Measurements from ENCODE around the gene TP73.
"Not testable (repeated sequence)": the region's sequence is repeated elsewhere in the genome, so short reads cannot be mapped to it uniquely, and the experiment has no call there.

The TP73 gene

DNA sequence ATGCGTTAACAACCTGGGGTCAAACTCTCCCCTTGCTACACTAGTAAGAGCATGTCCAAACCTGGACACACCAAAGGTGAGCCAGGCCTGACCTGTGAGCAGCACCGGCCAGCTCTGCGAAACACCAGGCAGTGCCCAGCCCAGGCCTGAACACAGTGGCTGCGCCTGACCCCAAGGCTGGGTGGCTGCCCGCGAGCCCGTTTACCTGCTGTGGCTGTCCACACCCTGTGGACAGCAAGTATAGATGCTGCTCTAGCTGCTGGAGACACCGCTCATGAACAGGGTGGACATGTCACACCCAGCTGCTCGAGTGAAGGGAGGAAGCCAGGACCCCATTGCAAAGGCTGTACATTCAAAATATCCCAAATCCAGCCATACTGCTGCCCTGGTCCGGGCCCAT is 92.3 kb downstream of the TP73 start:
- DNase-seq (ENCODE audit: low read depth), result no peak

DNA sequence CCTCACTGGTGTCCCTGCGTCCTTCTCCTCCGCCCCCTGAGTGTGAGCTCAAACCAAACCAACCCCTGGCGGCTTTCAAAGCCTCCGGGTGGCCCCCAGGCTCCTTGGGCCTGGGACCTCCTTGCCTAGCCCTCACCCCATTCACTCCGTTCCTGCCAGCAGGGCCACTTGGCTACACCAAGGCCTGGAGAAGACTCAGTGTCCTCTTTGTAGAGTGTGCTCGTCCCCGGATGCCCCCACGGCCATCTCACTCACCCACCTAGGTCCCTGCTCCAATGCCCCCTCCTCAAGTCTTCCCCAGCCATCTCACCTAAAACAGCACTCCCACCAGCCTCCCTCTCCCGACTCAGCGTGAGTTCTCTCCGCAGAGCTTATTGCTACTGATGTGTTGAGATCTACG is 92.8 kb downstream of the TP73 start:
- no peak for DNase-seq (ENCODE audit: low read depth)

DNA sequence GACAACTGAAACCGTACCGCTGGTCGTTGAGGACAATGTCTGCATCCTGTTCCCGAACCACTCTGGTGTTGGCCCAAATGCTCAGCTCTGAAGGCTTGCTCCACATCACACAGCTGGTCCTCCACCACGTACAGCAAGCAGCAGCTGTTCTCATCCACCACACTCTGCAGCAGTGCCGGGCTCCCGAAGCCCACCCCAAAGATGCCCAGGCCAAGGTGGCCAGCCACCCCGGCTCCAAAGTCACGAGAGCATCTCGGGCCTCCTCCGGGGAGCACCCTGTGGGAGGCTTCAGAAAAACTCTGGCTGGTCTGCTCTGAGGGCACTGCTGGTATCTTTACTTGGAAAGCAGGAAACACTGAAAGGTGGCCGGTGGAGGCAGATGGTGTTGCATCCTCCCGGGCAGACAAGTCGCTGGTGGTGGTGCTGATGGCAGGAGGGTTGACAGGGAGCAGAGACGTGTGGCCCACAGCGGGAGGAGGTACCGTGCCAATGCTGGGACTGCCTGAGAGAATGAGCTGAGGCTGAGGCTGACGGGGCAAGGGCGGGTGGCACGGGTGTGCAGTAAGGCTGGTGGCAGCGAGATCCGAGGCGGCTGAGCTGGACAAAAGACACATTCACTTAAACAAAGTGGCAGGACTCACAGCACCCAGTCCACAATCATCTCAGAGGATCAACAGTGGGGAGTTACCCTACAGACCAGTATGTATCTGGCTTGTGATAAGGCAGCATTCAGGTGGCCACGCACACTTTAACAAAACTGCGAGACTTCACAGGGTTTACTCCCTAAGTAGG is 93.5 kb downstream of the TP73 start:
- DNase-seq (ENCODE audit: low read depth), result no peak

DNA sequence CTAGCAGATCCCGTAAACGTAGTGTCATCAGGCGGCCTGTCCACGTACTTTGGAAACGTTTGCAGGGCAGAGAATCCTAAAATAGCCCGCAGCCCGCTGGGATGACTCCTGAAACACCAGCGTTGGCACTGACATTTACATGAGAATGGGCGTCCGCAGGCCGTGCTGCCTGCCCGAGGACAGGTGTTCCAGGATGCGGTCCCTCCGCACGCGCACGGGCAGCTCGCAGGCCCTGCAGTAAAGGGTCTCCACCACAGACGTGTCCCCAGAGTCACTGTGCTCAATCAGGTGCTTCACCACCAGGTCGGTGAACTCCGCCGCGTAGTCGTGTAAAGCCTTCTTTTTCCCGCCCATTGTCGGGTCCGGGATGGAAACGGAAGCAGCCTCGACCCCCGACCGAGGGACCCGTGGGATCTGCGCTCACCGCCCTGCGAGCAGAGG is 94.1 kb downstream of the TP73 start:
- no peak for DNase-seq (ENCODE audit: low read depth)

DNA sequence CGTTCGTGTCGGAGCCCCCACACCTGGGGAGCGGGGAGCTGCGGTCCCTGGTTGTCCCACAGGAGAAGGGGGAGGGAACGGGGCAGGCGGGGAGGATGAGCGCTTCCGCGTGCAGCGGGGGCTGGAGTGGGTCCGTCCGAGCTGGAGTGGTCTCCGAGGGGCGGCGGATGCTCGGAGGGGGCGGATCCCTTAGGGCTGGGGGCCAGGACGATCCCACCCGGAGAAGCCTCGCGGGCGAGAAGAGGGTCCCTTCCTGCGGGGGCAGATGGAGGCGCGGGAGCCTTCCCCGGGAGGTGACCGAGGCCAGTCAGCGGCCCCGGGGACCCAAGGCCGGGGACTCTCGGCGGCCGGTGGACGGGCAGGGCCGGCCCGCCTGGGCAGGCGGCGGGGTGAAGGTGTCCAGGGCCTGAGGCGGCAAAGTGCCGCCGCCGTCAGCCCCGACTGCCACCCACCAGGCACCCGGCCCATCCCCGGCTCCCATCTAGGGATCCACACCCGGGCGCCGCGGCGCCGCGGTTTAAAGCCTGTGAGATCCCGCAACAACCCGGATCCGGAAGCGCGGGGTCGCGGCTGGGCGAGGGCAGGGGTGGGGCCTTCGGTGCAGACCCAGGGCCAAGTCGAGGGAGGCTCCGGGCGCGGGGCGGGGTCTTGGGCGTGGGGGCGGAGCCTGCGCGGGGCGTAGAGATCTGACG is 94.7 kb downstream of the TP73 start:
- no peak for DNase-seq (ENCODE audit: low read depth)

DNA sequence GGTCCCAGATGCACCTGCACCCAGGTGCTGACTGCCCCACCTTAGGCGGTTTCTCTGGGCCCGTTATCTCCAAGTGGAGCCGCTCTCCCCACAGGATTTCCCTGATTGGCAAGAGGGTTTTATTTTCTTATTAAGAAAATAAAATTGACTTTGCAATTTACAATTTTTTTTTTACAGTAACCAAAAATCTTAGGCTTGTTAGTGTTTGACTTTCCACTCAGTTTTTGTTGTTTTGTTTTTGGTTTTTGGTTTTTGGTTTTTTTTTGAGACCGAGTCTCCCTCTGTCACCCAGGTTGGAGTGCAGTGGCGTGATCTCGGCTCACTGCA is 95.2 kb downstream of the TP73 start:
- no peak for DNase-seq (ENCODE audit: low read depth)

DNA sequence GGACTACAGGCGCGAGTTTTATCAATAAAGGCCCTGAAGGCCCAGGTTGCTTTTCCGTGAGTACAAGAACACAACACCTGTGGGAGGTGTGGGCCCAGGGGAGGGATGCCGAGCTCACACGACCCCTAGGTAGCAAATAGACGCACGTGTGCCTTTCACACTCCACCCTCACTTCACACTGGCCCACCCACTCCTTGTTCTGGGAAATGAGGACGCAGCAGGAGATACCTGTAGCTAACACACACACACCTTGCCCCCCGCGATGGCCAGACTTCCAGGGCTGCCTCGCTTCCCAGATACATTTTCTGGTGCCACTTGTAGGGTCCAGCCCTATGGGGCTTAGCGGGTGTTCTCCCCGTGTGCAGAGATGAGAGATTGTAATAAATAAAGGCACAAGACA is 95.6 kb downstream of the TP73 start:
- DNase-seq (ENCODE audit: low read depth), result no peak

DNA sequence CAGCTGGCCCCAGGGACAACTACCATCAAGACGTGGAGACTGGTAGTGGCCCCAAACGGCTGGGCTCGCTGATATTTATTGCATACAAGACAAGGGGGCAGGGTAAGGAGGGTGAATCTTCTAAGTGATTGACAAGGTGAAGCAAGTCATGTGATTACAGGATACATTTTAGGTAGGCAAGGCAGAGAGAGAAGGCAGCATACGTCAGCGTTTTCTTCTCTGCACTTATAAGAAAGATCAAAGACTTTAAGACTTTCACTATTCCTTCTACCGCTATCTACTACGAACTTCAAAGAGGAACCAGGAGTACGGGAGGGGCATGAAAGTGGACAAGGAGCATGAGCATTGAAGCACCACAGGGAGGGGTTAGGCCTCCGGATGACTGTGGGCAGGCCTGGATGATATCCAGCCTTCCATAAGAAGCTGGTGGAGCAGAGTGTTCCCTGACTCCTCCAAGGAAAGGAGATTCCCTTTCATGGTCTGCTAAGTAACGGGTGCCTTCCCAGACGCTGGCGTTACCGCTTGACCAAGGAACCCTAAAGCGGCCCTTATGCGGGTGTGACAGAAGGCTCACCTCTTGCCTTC is 96.1 kb downstream of the TP73 start:
- DNase-seq (ENCODE audit: low read depth), result not testable (repeated sequence)

DNA sequence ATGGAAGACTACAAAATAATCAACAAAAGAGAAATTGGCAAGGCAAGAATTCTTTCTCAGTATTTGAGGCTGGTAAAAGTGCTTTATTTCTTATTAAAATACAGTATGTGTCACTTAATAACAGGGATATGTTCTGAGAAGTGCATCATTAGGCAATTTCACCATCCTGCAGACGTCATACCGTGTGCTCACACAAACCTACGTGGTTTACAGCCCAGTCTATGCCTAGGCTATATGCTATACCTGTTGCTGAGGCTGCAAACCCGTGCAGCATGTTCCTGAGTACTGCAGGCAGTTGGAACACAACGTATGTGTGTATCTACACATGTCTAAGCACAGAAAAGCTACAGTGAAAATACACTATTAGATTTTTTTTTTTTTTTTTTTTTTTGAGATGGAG is 97.2 kb downstream of the TP73 start:
- no peak for DNase-seq (ENCODE audit: low read depth)

DNA sequence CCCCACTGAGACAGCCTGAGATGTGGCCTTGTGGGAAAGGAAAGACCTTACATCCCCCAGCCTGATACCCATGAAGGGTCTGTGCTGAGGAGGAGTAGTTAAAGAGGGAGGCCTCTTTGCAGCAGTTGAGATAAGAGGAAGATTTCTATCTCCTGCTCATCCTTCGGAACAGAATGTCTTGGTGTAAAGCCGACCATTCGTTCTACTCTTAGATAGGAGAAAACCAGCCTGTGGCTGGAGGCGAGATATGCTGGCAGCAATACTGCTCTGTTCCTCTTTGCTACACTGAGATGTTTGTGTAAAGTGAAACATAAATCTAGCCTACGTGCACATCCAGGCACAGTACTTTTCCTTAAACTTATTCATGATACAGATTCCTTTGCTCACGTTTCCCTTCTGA is 98.4 kb downstream of the TP73 start:
- no peak for DNase-seq (ENCODE audit: low read depth)

DNA sequence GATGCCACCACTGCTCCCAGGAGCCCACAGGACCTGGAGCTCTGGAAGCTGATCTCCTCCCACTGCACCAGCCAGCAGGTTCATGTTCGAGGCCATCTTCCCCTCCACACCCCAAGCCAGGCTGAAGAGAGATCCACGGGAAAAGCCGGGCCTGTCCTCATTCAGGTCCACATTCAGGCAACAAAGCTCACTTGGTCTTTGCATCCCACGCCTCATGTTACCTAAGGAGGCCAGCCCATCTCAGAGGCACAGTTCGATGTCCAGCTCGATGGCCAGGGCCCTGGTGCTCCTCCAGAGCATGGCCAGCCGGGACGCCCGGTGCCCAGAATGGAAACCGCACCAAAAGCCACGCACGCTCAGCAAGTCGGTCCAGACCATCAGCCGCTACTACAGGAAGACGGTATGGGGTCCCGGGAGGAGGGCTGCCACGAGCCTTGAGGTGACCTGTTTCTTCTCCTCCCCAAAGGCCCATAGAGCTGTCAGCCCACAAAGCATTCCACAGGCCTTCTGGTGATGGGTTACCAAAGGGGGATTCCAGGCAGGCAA is 100.2 kb downstream of the TP73 start, which contains the start of gene CCDC27:
TSS of gene CCDC27 (plus strand) at position 51 of the 546 bp plus-strand sequence. CDS start at position 83, 32 bp downstream.
- no peak for DNase-seq (ENCODE audit: low read depth)

DNA sequence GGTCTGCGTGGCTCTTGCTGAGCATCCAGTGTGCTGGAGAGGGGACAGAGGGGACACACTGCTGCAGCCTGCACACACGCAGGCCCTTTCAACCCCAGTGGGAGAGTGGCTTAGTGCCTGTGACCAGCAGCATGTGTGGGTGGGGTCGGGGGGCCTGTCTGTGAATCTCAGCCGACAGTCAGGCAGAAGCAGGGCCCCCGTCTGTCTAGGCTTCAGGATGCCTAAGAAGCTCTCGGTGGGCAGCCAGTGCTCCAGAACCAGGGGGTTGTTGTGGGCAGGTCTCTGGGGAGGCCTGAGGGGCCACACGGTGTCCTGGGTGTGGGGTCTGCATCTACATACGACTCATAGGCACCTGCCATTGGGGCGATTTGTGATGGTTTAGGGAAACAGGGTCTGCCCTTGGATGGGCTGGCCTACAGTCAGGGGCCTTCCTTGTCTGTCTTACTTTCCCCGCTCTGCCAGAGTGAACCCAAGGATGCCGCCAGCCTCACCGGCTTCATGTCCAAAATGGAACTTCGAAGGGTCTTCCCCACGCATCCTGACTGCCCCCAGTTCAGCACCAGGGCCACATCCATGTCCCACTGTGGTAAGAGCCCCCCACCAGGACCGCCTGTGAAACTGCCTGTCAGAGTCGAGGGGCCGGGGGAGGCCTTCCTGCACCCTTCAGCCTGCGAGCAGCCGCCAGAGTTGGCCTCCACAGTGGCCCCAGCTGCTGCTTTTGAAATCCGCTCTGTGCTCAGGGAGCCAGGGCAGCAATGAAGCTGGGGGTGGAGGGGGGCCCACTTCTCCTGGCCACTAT is 101.5 kb downstream of the TP73 start:
- no peak for DNase-seq (ENCODE audit: low read depth)

DNA sequence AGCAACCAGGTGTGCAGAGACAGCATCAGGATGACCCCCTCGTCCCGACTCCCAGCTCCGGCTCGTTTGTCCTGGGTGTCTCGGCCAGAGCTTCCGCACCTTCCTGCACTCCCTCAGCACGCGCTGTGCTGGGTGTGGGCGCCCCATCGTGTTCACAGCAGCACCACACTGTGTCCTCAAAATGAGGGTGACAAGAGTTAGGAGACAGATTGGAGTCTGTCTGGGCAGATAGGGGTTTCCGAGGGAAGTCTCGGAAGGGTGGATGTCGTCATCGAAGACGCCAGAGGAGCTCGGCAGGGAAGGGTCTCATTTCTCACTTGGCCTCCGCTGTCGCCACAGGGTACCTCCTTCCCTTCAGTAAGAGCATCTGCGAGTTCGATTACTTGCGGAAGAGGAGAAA is 104.1 kb downstream of the TP73 start:
- no peak for DNase-seq (ENCODE audit: low read depth)

DNA sequence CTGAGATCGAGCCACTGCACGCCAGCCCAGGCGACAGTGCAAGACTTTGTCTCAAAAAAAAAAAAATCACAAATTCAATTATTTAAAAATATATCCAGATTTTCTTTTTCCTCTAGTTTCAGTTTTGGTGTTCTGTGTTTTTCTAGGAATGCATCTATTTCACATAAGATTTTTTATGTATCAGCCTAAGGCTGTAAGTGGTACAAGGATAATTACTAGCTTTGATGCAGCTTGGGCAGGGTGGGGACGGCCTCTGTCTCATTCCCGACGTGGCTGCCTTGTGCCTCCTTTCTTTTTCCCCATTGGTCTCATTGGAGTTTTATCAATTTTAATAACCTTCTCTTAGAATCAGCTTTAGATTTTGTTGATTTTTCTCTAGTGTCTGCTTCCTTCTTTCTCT is 106.8 kb downstream of the TP73 start:
- no peak for DNase-seq (ENCODE audit: low read depth)

DNA sequence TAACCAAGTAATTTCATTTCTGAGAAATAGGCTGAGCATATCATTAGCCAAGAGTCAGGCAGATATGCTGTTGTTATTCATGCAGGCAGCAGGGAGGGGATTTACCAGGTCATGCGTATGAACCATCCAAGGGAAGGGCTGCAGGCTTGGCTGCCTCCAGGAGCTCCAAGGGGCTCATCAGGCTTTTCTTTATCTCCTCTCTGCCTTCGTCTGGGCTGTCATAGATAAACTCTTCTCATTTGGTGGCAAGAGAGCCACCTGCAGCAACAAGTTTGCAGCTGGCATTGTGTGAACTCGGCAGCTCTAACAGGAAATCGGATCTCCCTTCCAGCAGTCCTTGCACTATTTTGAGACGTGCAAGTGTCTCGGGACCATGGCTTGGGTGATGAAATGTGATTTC is 107.5 kb downstream of the TP73 start:
- no peak for DNase-seq (ENCODE audit: low read depth)

DNA sequence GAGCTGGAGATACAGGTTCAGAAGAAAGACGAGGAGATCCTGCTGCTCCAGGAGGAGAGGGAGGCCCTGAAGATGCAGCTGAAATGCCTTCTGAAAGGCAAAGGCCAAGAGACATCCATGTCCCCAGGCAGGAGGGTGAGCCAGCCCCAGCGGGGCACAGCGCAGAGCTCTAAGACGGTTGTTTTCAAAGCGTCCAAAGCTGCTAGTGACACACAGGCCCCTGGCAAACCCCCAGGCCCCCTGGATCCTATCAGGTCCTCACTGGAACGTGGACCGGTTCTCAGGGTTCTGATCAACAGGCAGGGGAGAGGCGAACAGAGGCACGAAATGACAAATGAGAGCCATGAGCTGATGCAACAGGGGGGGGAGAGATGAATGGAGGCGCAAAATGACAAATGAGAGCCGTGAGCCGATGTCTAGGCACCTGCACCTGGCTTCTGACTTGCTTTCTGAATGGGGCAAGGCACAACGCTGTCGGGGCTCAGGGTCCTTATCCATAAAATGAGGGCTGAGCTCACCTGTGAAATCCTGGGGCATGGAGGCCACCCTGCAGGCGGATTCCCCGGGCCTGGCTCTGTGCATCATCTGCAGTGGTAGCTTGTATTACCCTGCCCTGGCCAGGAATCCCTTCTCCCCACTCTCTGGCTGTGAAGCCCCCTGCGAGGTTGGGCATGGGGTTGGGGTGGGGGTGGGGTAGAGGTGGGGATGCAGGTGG is 109.1 kb downstream of the TP73 start:
- no peak for DNase-seq (ENCODE audit: low read depth)

DNA sequence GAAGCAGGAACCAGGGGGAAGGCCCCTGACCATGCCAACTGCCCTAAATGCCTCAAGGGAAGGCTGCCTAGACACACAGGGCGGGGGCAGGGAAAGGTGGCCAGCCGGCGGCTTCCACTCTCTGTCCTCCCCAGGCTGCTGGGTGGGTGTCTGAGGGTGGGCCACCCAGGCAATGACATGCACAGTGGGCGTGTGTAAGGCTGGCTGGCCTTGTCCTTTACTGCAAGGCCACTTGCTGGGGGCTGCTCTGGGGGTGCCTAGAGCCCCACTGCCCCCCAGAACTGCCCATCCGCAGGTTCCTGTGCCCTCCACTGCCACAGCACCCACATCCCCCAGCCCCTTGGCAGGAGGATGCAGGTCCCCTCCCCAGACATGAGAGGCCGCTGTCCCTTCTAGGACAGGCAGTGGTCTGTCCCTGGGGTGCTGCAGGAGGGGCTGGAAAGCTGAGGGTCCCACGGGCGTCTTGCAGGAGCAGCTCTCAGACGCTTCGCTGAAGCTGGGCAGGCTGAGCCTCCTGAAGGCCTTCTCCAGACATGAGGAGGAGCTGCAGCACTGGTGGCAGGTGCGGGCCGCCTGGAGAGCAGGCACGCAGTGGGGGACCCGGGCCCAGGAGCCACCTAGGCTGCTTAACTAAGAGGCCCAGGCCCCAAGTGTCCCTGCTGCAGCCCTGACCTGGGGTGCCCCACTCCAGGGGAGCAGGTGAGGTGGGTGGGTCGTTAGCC is 110.0 kb downstream of the TP73 start:
- no peak for DNase-seq (ENCODE audit: low read depth)

DNA sequence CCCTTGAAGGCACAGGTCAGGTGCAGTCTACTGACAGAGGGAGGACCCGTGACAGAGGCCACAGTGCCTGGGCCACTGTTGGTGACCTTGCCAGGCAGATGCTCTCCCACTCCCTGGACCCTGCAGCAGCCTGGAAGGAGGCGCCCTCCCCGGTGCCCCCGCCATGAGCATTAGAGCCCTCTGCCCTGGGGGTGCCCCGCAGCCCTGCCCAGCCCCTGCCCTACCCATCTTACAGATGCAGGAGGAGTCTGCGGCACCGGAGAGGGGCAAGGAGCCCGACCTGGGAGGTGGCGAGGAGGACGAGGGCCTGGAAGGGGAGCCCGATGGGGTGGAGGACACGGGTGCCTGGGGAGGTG is 110.5 kb downstream of the TP73 start:
- no peak for DNase-seq (ENCODE audit: low read depth)

DNA sequence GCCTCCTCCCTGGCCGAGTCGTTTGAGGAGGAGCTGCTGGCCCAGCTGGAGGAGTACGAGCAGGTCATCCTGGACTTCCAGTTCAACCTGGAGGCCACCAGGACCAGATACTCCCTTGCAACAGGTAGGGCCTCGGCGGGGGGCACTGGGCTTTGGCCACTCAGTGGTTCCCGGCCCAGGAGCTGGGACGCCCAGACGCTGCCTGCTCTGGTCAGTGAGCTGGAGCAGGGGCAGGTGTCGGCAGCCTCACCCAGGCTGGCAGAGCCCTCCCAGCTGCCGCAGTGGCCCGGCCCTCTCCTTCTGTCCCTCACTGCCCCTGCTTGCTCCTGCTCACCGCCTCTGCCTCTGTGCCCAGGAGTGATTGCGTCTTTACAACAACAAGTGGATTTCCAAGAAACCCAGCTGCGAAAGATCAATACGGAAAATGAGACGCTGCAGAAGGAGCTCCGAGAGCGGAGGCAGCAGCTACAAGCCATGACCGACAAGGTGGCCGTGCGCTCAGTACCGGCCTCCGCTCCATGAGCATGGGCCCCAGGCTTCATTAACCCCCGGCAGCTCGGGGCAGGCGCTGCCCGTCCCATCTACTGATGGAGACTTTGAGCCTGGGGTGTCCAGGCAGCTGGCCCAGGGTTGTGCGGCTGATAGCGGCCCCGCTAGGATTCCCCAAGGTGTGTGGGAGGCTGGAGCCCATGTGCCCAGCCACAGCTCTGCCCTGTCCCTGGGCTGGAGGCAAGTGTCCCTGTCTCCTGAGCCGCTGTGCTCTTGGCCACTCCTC is 111.2 kb downstream of the TP73 start:
- no peak for DNase-seq (ENCODE audit: low read depth)

DNA sequence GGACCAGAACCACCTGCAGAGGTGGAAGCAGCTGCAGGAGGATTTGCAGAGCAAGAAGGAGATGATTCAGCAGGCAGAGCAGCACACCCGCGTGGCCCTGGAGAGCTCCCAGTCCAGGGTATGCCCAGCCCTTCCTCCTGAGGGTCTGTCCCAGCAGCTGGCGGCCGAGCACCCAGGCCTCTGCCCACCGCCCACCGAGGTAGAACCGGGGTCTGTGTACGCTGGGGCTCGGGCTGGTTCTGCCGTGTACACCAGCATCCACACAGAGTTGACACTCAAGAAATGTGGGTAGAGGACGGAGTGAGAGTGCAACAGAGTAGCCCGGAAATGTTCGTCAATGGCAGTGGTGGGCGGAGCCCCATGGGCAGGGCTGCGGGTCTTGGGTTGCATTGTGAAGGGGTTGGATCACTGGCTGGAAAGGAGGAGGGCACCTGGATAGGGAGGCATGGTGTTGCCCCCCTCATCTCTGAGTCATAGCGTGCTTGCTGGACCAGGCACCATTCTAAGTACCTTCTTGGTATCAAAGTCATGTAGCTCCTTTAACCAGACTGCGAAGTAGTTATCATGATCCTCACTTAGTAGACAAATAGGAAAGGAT is 115.1 kb downstream of the TP73 start:
- DNase-seq (ENCODE audit: low read depth), result no peak
